K562 (cell line): ENCODE measurements around the gene FZD4. TPM values are rescaled to one million over a fixed set of nuclear protein-coding genes. Genes with fewer than 3 reads are reported as not detected.
A peak's percentile ranks its signal among the peaks of the same experiment; 100 is the strongest.

Experiments used
- ATAC-seq: fragments of 200-7000 bp; cut with Tn5 transposase; 3 replicates; pipeline ENCODE4 v1.9.1; 2020; ENCODE audit warnings: moderate library complexity
- BruUV-seq: library from RNA; stranded (reverse); fragments of 400-500 nt; replicated peaks from 2 replicates; lab custom pipeline; 2021; lab: Mats Ljungman, UMichigan
- CTCF ChIA-PET: fragments of 300-600 bp; formaldehyde crosslinking; extraction: SDS; loops from one replicate; lab custom pipeline; 2021; ENCODE audit warnings: low intra/inter-chr PET ratio; lab: Yijun Ruan, JAX
- POLR2A ChIA-PET: fragments of 300-600, 350-650 bp; sonication (Branson Sonifier 250); formaldehyde crosslinking; extraction: SDS; loops from one replicate; lab custom pipeline; 2021; ENCODE audit warnings: antibody characterized with exemption, inconsistent platforms; lab: Yijun Ruan, JAX
- DNase-seq, 4 experiments: peaks; one replicate each; pipeline versions ENCODE4 v3.0.0 to v3.0.0-alpha.2; 2011 to 2018; ENCODE audit warnings: low spot score in 3 of 4, mixed read lengths in 3 of 4; ENCODE audit errors: extremely low read depth in 1 of 4
- FAIRE-seq: peaks from 2 replicates; lab custom pipeline; 2011; peaks lifted over from hg19 to GRCh38; lab: Jason Lieb, UNC
- H2AFZ ChIP-seq: 2 replicates; pipeline ENCODE4 v1.6.0; 2011; ENCODE audit warnings: low read depth, low read length, control low read depth, inconsistent platforms
- H3K27ac ChIP-seq: fragments of 200-600 bp; 3 replicates; pipeline ENCODE4 v1.8.0; 2011; ENCODE audit warnings: low read depth, mild to moderate bottlenecking, control low read depth, inconsistent platforms, low read length, moderate library complexity, mixed read lengths; ENCODE audit errors: extremely low read depth
- H3K27me3 ChIP-seq, 2 experiments: fragments of 300-600 bp in 1 of 2; 2 replicates in 1 of 2; 3 replicates in 1 of 2; pipeline versions ENCODE4 v1.6.0 to v1.8.0; 2011; ENCODE audit warnings: inconsistent platforms in 2 of 2, low read length in 2 of 2, mild to moderate bottlenecking in 1 of 2, mixed read lengths in 1 of 2, moderate library complexity in 1 of 2; ENCODE audit not compliant: control insufficient read depth in 2 of 2, insufficient read depth in 2 of 2
- H3K36me3 ChIP-seq: fragments of 300-600 bp; 3 replicates; pipeline ENCODE4 v1.8.0; 2011; ENCODE audit warnings: mild to moderate bottlenecking, low read length, inconsistent platforms; ENCODE audit not compliant: control insufficient read depth, insufficient read depth
- H3K4me1 ChIP-seq, 2 experiments: fragments of 200-600 bp in 1 of 2; replicated peaks in 1 of 2; 2 replicates in 1 of 2; 3 replicates in 1 of 2; pipeline versions ENCODE4 v1.5.1 to v1.8.0; 2011; ENCODE audit warnings: inconsistent platforms in 2 of 2, low read length in 2 of 2, mild to moderate bottlenecking in 1 of 2, mixed read lengths in 1 of 2, moderate library complexity in 1 of 2; ENCODE audit not compliant: control insufficient read depth in 2 of 2, insufficient read depth in 2 of 2
- H3K4me2 ChIP-seq: 2 replicates; pipeline ENCODE4 v1.6.1; 2011; ENCODE audit warnings: low read length, control low read depth, inconsistent platforms, mixed read lengths; ENCODE audit not compliant: insufficient read depth
- H3K4me3 ChIP-seq: fragments of 200-600 bp; sonication (generic), shearing (Covaris generic); 2 replicates; pipeline ENCODE4 v1.5.1; 2016; ENCODE audit warnings: control low read depth, inconsistent platforms
- H3K79me2 ChIP-seq: fragments of 200-600 bp; 3 replicates; pipeline ENCODE4 v1.8.0; 2011; ENCODE audit warnings: low read length, inconsistent platforms; ENCODE audit not compliant: control insufficient read depth, insufficient read depth
- H3K9ac ChIP-seq, 2 experiments: 2 replicates each; pipeline versions ENCODE4 v1.6.0 to v1.6.1; 2011; ENCODE audit warnings: low read depth in 2 of 2, low read length in 2 of 2, control low read depth in 1 of 2, inconsistent platforms in 1 of 2, mild to moderate bottlenecking in 1 of 2, mixed read lengths in 1 of 2; ENCODE audit not compliant: insufficient read depth in 1 of 2
- H3K9me1 ChIP-seq: one replicate; pipeline ENCODE4 v1.6.0; 2011; ENCODE audit warnings: inconsistent platforms, mild to moderate bottlenecking, low read length, moderate library complexity; ENCODE audit not compliant: control insufficient read depth, insufficient read depth
- H3K9me3 ChIP-seq: replicated peaks from 2 replicates; pipeline ENCODE4 v1.5.1; 2011; ENCODE audit warnings: low read depth, low read length, inconsistent platforms; ENCODE audit not compliant: control insufficient read depth, insufficient read depth
- H4K20me1 ChIP-seq: replicated peaks from 2 replicates; pipeline ENCODE4 v1.6.1; 2011; ENCODE audit warnings: low read length, inconsistent platforms, mixed read lengths; ENCODE audit not compliant: control insufficient read depth, insufficient read depth
- CUX1 ChIP-seq: fragments of 200-800 bp; sonication (Bioruptor generic); IDR thresholded peaks from 2 replicates; pipeline ENCODE4 v1.6.1; 2016; ENCODE audit warnings: missing genetic modification characterization, missing compliant biosample characterization
- DMBX1 ChIP-seq: fragments of 250-450 bp; sonication (Bioruptor Pico); IDR thresholded peaks from 2 replicates; pipeline ENCODE4 v1.8.0; 2022; ENCODE audit warnings: inconsistent platforms, mild to moderate bottlenecking, moderate library complexity, borderline replicate concordance
- FOXO4 ChIP-seq: fragments of 450-650 bp; formaldehyde crosslinking; IDR thresholded peaks from 2 replicates; pipeline ENCODE4 v1.4.0; 2020; ENCODE audit warnings: mild to moderate bottlenecking, moderate library complexity
- HMGXB4 ChIP-seq: sonication (generic); formaldehyde crosslinking; IDR thresholded peaks from 2 replicates; pipeline ENCODE4 v1.8.1; 2023; ENCODE audit warnings: mild to moderate bottlenecking, missing genetic modification reagents
- KDM5B ChIP-seq: fragments of 200-600 bp; sonication (generic); IDR thresholded peaks from 2 replicates; pipeline ENCODE4 v1.6.1; 2012; ENCODE audit warnings: low read depth, mild to moderate bottlenecking, moderate library complexity, low read length, control low read depth, inconsistent platforms; ENCODE audit not compliant: insufficient replicate concordance
- MAZ ChIP-seq, 2 experiments: fragments of 450-650 bp in 1 of 2; sonication (generic) in 1 of 2; formaldehyde crosslinking; IDR thresholded peaks in 1 of 2; conservative IDR thresholded peaks in 1 of 2; 2 replicates each; pipeline versions ENCODE4 v1.4.0 to v1.5.0; 2020; ENCODE audit warnings: mild to moderate bottlenecking in 1 of 2, missing genetic modification reagents in 1 of 2
- MLLT1 ChIP-seq, 2 experiments: fragments of 450-650 bp; IDR thresholded peaks; 2 replicates each; pipeline ENCODE4 v1.6.1; 2016
- THRAP3 ChIP-seq: fragments of 450-650 bp; IDR thresholded peaks from 2 replicates; pipeline ENCODE4 v1.6.1; 2016; ENCODE audit warnings: mild to moderate bottlenecking, inconsistent platforms, borderline replicate concordance
- ZNF324 ChIP-seq: fragments of 250-450 bp; sonication (Bioruptor Pico); IDR thresholded peaks from 2 replicates; pipeline ENCODE4 v1.4.0; 2020; ENCODE audit warnings: mild to moderate bottlenecking
- WGBS: fragments of 100-300 bp; shearing (Covaris generic); methylation state at CpG from one replicate; pipeline ENCODE4 v1.1.6; 2016; ENCODE audit warnings: low coverage, mixed read lengths; ENCODE audit not compliant: insufficient coverage; ENCODE audit errors: missing lambda C conversion rate; 5-methylcytosine and 5-hydroxymethylcytosine counted together
- in situ Hi-C: fragments of 300-500 bp; cut with MboI; formaldehyde crosslinking; loops from 4 replicates; pipeline ENCODE4 v1.15.0; 2018; ENCODE audit warnings: inconsistent platforms, mixed read lengths
- intact Hi-C: fragments of 100-400 bp; cut with micrococcal nuclease; formaldehyde crosslinking; loops from 2 replicates; pipeline ENCODE4 v1.14.2; 2022
- polyA plus RNA-seq, 8 experiments: library from polyadenylated mRNA; depleted of rRNA in 4 of 8; stranded (reverse) in 5 of 8; unstranded in 3 of 8; fragments of >200 nt; fragmentation: Nextera tagmentation in 2 of 8; fragmentation: Illumina TruSeq in 1 of 8; extraction: Ambion mirVana in 2 of 8; extraction: Trizol in 1 of 8; gene quantifications; 2 replicates each; pipeline versions ENCODE4 v1.2.1 to v1.2.3, GENCODE V29; 2011 to 2014; ENCODE audit warnings: inconsistent platforms in 1 of 8, missing spikeins in 1 of 8
- total RNA-seq, 7 experiments: library from RNA; depleted of rRNA in 6 of 7; stranded (reverse); fragments of >200 nt in 6 of 7; fragmentation: Illumina TruSeq in 2 of 7; extraction: Trizol in 2 of 7; gene quantifications; 2 replicates each; pipeline versions ENCODE4 v1.2.1 to v1.2.3, GENCODE V29; 2011 to 2021; ENCODE audit warnings: low replicate concordance in 1 of 7

Gene FZD4
- total and polyA plus RNA-seq, 9 of the 15 experiments (the other 6 are each of a cell fraction or from before 2014, with no cell fraction given), result 1.2 to 7.9 (median 5.8) TPM

- H3K9ac ChIP-seq, result peak overlapping the region; percentile 38 to 84; a peak in 3 of 4 replicates
- DNase-seq (peak; percentile 35 to 61 (median 55)), FAIRE-seq (no peak), ATAC-seq (peak; percentile 58)
- 4% methylated on average over 6 of the region's 6 CpGs for WGBS
- peak overlapping the region; percentile 87 for H2AFZ ChIP-seq
- POLR2A ChIA-PET, result interaction anchor here (0.5 to 2.7 kb wide), 7 partner anchors 8 to 459 kb away, joined by 3 to 15 read pairs (median 3); partner anchors contain the start of gene FZD4
- H3K4me2 ChIP-seq, result peak overlapping the region; percentile 64
- no TSS peak for BruUV-seq
- H3K4me1 ChIP-seq, result peaks cover 21 to 62% of the 10 kb centered on the region in 2 experiments
- no peaks in the 10 kb centered on the region for H3K27me3 ChIP-seq
- H3K9me1 ChIP-seq, result no peaks in the 10 kb centered on the region
- H3K27ac ChIP-seq, result peak overlapping the region; percentile 63
- no peaks in the 10 kb centered on the region for H3K36me3 ChIP-seq
- H3K79me2 ChIP-seq, result peaks cover 9% of the 10 kb centered on the region; the same call in 1 of the 3 replicates
- no peaks in the 10 kb centered on the region for H4K20me1 ChIP-seq
- in situ Hi-C loops (loop anchor here (10.0 kb wide), 1 partner anchor 486 kb away; no protein-coding TSS in a partner anchor), intact Hi-C loops (loop anchor here (2.0 to 5.0 kb wide), 4 partner anchors 44 to 414 kb away; partner anchors contain the start of gene TMEM135)
- no peaks in the 10 kb centered on the region for H3K9me3 ChIP-seq
- CTCF ChIA-PET, result interaction anchor here (0.8 to 2.1 kb wide), 4 partner anchors 68 to 483 kb away, joined by 3 to 7 read pairs (median 4); no protein-coding TSS in a partner anchor
- H3K4me3 ChIP-seq, result peak overlapping the region; percentile 7; the same call in 1 of the 2 replicates
- TF ChIP-seq MLLT1 (IDR thresholded peaks at IDR 0.05) (0 out of 4 replicates have a peak, but pooled peaks of 1 of the 2 experiments have one; percentile 50), KDM5B (no peak), ZNF324 (no peak), MAZ (CRISPR knock-in tag; conservative IDR thresholded peaks at IDR 0.05 in 1 of 2, IDR thresholded peaks at IDR 0.05 in 1 of 2) (0 out of 4 replicates have a peak, but pooled peaks of 1 of the 2 experiments have one; percentile 39), HMGXB4 (CRISPR knock-in tag) (no peak), CUX1 (CRISPR knock-in tag) (no peak), FOXO4 (CRISPR knock-in tag) (no peak), THRAP3 (no peak), DMBX1 (CRISPR knock-in tag) (no peak)
Observed at GRCh38 chr11:86938203-86938899, 16.8 kb downstream of the FZD4 start.
